Kidney (tissue), 14 donors: ENCODE data around the gene MYL11. TPM values are rescaled to one million over a fixed set of nuclear protein-coding genes. Genes with fewer than 3 reads are reported as not detected.

Experiments used
- DNase-seq, 5 donors: peaks; one replicate each; pipeline ENCODE4 v3.0.0-alpha.2; 2013 to 2020
- FAIRE-seq: peaks from 2 replicates; lab custom pipeline; 2012; peaks lifted over from hg19 to GRCh38; lab: Jason Lieb, UNC
- H3K27ac ChIP-seq, 2 donors: one replicate each; pipeline ENCODE4 v1.7.0; 2013; ENCODE audit warnings: low read depth in 2 of 2, low read length in 2 of 2, inconsistent platforms in 1 of 2
- H3K27me3 ChIP-seq: one replicate; pipeline ENCODE4 v1.7.1; 2013; ENCODE audit warnings: low read length, inconsistent platforms; ENCODE audit not compliant: control insufficient read depth, insufficient read depth
- H3K36me3 ChIP-seq, 3 donors: one replicate each; pipeline versions ENCODE4 v1.7.0 to v1.7.1; 2013; ENCODE audit warnings: low read length in 3 of 3, control low read depth in 1 of 3, inconsistent platforms in 1 of 3; ENCODE audit not compliant: insufficient read depth in 3 of 3, control insufficient read depth in 2 of 3
- H3K4me1 ChIP-seq, 3 donors: one replicate each; pipeline versions ENCODE4 v1.7.0 to v1.7.1; 2013; ENCODE audit warnings: low read length in 3 of 3, inconsistent platforms in 1 of 3, low read depth in 1 of 3; ENCODE audit not compliant: control insufficient read depth in 2 of 3, insufficient read depth in 2 of 3
- H3K4me3 ChIP-seq, 3 donors: one replicate each; pipeline versions ENCODE4 v1.7.0 to v1.8.1; 2013; ENCODE audit warnings: low read length in 3 of 3, control low read depth in 1 of 3, inconsistent platforms in 1 of 3
- H3K9ac ChIP-seq, 3 donors: one replicate each; pipeline versions ENCODE4 v1.7.0 to v1.7.1; 2013; ENCODE audit warnings: low read length in 3 of 3, control low read depth in 1 of 3, inconsistent platforms in 1 of 3
- H3K9me3 ChIP-seq, 3 donors: one replicate each; pipeline versions ENCODE4 v1.7.0 to v1.7.1; 2013; ENCODE audit warnings: low read length in 3 of 3, control low read depth in 1 of 3, inconsistent platforms in 1 of 3; ENCODE audit not compliant: control insufficient read depth in 2 of 3, insufficient read depth in 1 of 3
- intact Hi-C: fragments of 100-400 bp; cut with DNase I; formaldehyde crosslinking; loops from one replicate; pipeline ENCODE4 v1.11.1; 2022
- polyA plus RNA-seq: library from polyadenylated mRNA; stranded (reverse); fragments of 350-450 nt; fragmentation: Illumina TruSeq; extraction: RNeasy Lipid Tissue Mini Kit (QIAGEN cat#74804); gene quantifications from one replicate; pipeline ENCODE4 v1.2.3, GENCODE V29; 2014; ENCODE audit warnings: low read depth, low replicate concordance; ENCODE audit not compliant: insufficient read depth
- total RNA-seq: library from RNA; stranded (reverse); fragmentation: NEBNext Ultra II Directional; extraction: Animal tissue kit (Norgen Biotek cat#: 25700); gene quantifications from one replicate; pipeline ENCODE4 v1.2.1, GENCODE V29; 2021
- TF ChIP-seq, protein P1 (sequence below): IDR thresholded peaks from 3 replicates; pipeline ENCODE4 v1.5.1; 2012; ENCODE audit warnings: mild to moderate bottlenecking, moderate library complexity, borderline replicate concordance; ENCODE audit not compliant: insufficient read depth; ENCODE audit errors: extremely low read depth
- donor health status: control.
- donor health status: control.
- donor health status: control.
- donor health status: control.
- donor health status: control.
- donor health status: DM: yes; HTN: yes; CAD: no.
- donor health status: Normal renal cell carcinoma (clear cell type).

The MYL11 gene
- total and polyA plus RNA-seq, 2 donors from 2014 or later = 2.3 TPM; not detected in 1

DNA sequence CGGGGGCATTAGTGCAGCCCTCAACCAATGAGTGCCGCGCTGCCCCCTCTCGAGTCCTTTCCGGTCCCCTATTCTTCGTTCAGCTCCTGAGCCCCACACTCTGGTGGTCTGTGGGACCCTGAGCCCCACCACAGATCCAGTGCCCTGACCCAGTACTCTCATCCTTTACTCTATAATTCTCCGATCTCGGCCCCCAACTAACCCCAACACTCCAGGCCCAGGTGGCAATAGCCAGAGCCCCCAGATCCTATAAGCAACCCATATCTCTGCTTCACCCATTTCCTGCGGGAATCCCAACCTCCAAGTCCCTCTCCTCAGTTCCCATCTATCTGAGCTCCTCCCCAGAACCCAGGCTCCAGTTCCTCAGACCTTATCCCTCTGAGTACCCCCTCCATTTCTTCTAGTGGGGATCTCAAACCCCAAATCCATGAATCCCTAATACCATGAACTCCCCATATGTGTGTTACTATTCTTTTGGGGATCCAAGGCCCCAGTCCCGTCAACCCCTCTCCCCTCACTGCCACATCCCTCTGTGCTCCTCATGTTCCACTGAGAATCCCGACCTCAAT is 3.3 kb upstream of the MYL11 start:
- Histone ChIP-seq H3K9me3 (no peaks in the 10 kb centered on the region), H3K27ac (peak overlapping the region; percentile 54 to 89), H3K4me3 (peak overlapping the region; percentile 47 to 78 (median 71)), H3K9ac (peak overlapping the region; percentile 3 to 84 (median 63)), H3K36me3 (no peaks in the 10 kb centered on the region), H3K4me1 (peaks cover 0 to 20% (median 4%) of the 10 kb centered on the region in 3 donors), H3K27me3 (no peaks in the 10 kb centered on the region)
- DNase-seq (no peak), FAIRE-seq (no peak)
- TF ChIP-seq, protein P1, sequence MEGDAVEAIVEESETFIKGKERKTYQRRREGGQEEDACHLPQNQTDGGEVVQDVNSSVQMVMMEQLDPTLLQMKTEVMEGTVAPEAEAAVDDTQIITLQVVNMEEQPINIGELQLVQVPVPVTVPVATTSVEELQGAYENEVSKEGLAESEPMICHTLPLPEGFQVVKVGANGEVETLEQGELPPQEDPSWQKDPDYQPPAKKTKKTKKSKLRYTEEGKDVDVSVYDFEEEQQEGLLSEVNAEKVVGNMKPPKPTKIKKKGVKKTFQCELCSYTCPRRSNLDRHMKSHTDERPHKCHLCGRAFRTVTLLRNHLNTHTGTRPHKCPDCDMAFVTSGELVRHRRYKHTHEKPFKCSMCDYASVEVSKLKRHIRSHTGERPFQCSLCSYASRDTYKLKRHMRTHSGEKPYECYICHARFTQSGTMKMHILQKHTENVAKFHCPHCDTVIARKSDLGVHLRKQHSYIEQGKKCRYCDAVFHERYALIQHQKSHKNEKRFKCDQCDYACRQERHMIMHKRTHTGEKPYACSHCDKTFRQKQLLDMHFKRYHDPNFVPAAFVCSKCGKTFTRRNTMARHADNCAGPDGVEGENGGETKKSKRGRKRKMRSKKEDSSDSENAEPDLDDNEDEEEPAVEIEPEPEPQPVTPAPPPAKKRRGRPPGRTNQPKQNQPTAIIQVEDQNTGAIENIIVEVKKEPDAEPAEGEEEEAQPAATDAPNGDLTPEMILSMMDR = no peak
- intact Hi-C loops = no loop called here

DNA sequence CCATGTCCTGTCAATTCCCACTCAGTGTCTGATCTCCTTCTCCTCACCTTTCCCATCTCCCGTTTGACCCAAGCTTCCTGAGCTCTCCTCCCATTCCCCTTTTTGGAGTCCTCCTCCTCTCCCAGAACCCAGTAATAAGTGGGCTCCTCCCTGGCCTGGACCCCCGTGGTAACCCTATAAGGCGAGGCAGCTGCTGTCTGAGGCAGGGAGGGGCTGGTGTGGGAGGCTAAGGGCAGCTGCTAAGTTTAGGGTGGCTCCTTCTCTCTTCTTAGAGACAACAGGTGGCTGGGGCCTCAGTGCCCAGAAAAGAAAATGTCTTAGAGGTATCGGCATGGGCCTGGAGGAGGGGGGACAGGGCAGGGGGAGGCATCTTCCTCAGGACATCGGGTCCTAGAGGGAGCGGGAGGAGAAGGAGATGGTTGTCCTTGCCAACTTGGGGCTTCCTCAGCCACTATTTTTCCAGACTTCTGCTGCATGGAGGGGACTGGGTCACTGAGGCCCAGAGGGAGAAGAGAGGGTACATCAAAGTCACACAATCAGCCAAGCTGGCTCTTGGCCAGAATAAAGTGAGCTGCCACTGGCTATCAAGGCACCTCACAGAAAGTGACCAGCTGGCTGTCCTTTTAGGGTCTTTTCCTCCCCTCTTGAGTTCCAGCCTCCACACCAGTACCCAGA is 2.4 kb upstream of the MYL11 start:
- TF ChIP-seq, protein P1 = no peak
- DNase-seq = peak in 1 of 5 donors; percentile 21
- Histone ChIP-seq H3K4me1 (peaks cover 0 to 16% (median 7%) of the 10 kb centered on the region in 3 donors), H3K9ac (no peak overlapping the region), H3K9me3 (no peaks in the 10 kb centered on the region), H3K4me3 (no peak overlapping the region), H3K36me3 (no peaks in the 10 kb centered on the region), H3K27me3 (no peaks in the 10 kb centered on the region), H3K27ac (no peak overlapping the region)
- FAIRE-seq = no peak
- intact Hi-C loops = no loop called here

DNA sequence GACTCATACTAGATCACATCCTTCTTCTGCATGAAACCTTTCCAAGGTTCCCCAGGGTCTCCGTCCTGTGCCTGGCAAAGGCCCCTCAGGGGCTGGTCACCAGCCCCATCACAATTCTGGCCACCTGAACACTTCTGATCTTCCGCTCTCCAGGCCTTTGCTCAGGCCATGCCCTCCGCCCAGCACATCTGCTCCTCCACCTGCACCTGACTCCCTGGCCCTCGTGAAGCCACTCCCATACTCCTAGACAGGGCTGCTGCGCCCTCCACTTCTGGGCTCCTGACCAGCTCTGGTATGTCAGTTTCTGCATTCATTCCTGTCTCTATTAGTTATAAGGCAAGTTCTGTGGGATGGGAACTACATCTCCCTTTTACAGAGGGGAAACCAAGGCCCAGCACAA is 1.9 kb upstream of the MYL11 start:
- Histone ChIP-seq H3K27ac (no peak overlapping the region), H3K4me3 (no peak overlapping the region), H3K9me3 (no peaks in the 10 kb centered on the region), H3K27me3 (no peaks in the 10 kb centered on the region), H3K9ac (no peak overlapping the region), H3K36me3 (no peaks in the 10 kb centered on the region), H3K4me1 (peaks cover 0 to 14% (median 8%) of the 10 kb centered on the region in 3 donors)
- TF ChIP-seq, protein P1 = no peak
- FAIRE-seq = no peak
- intact Hi-C loops = no loop called here
- peak in 1 of 5 donors; percentile 45 for DNase-seq
